ENCODE measurements around the gene NACA2. TPM values are rescaled to one million over a fixed set of nuclear protein-coding genes. Genes with fewer than 3 reads are reported as not detected.

Gene NACA2
- total RNA-seq, 3 donors from 2014 or later, result not detected

- H3K9me3 ChIP-seq, result peaks cover 0 to 2% of the 10 kb centered on the region in 2 donors
- TF ChIP-seq POLR2A (IDR thresholded peaks at IDR 0.05), result no peak
These were observed 34.5 kb upstream of the NACA2 start for GRCh38 chr17:61625564-61625963.

GRCh38 chr17:61624951-61625350, 33.9 kb upstream of the NACA2 start:
- no peaks in the 10 kb centered on the region for H3K36me3 ChIP-seq
- peaks cover 0 to 9% of the 10 kb centered on the region in 2 donors for H3K9me3 ChIP-seq
- DNase-seq (ENCODE audit: low spot score in 2 of 2), result no peak
- intact Hi-C loops (cut with DNase I; ENCODE audit: low total_unique reads), result no loop called here
- H3K27me3 ChIP-seq, result no peaks in the 10 kb centered on the region
- TF ChIP-seq POLR2A (IDR thresholded peaks at IDR 0.05), result no peak
- no peak for TF ChIP-seq CTCF (IDR thresholded peaks at IDR 0.05)
- TF ChIP-seq POLR2AphosphoS5 (IDR thresholded peaks at IDR 0.05), result no peak
- no peaks in the 10 kb centered on the region for H3K4me1 ChIP-seq
- no peak overlapping the region for H3K27ac ChIP-seq
- H3K4me3 ChIP-seq, result no peak overlapping the region

More at GRCh38 chr17:61625564-61625963, 34.5 kb upstream of the NACA2 start:
- Histone ChIP-seq H3K4me1 (no peaks in the 10 kb centered on the region), H3K27me3 (no peaks in the 10 kb centered on the region), H3K4me3 (no peak overlapping the region), H3K36me3 (no peaks in the 10 kb centered on the region), H3K27ac (no peak overlapping the region)
- intact Hi-C loops (cut with DNase I; ENCODE audit: low total_unique reads), result no loop called here
- no peak for DNase-seq (ENCODE audit: low spot score in 2 of 2)

- no peak for TF ChIP-seq POLR2A (IDR thresholded peaks at IDR 0.05)
- TF ChIP-seq POLR2AphosphoS5 (IDR thresholded peaks at IDR 0.05), result no peak
- TF ChIP-seq CTCF (IDR thresholded peaks at IDR 0.05), result no peak
- H3K27ac ChIP-seq, result no peak overlapping the region
- no peaks in the 10 kb centered on the region for H3K36me3 ChIP-seq
- no peaks in the 10 kb centered on the region for H3K4me1 ChIP-seq
- peaks cover 0 to 22% of the 10 kb centered on the region in 2 donors for H3K9me3 ChIP-seq
- no peak overlapping the region for H3K4me3 ChIP-seq
- intact Hi-C loops (cut with DNase I; ENCODE audit: low total_unique reads), result no loop called here
- no peaks in the 10 kb centered on the region for H3K27me3 ChIP-seq
- no peak for DNase-seq (ENCODE audit: low spot score in 2 of 2)
These were observed 30.3 kb upstream of the NACA2 start for GRCh38 chr17:61621317-61621716.

- no peak for DNase-seq (ENCODE audit: low spot score in 2 of 2)
- Histone ChIP-seq H3K4me1 (no peaks in the 10 kb centered on the region), H3K4me3 (no peak overlapping the region), H3K9me3 (peaks cover 0 to 22% of the 10 kb centered on the region in 2 donors), H3K27me3 (no peaks in the 10 kb centered on the region), H3K36me3 (no peaks in the 10 kb centered on the region), H3K27ac (no peak overlapping the region)
- TF ChIP-seq POLR2A (IDR thresholded peaks at IDR 0.05), result no peak
- intact Hi-C loops (cut with DNase I; ENCODE audit: low total_unique reads), result no loop called here
These were observed 28.9 kb upstream of the NACA2 start for GRCh38 chr17:61619953-61620352.

- Histone ChIP-seq H3K9me3 (peaks cover 0 to 22% of the 10 kb centered on the region in 2 donors), H3K27me3 (no peaks in the 10 kb centered on the region), H3K27ac (no peak overlapping the region), H3K4me1 (no peaks in the 10 kb centered on the region), H3K36me3 (no peaks in the 10 kb centered on the region), H3K4me3 (no peak overlapping the region)
- DNase-seq (ENCODE audit: low spot score in 2 of 2), result no peak
- TF ChIP-seq POLR2A (IDR thresholded peaks at IDR 0.05), result no peak
- TF ChIP-seq POLR2AphosphoS5 (IDR thresholded peaks at IDR 0.05), result no peak
- no peak for TF ChIP-seq CTCF (IDR thresholded peaks at IDR 0.05)
- intact Hi-C loops (cut with DNase I; ENCODE audit: low total_unique reads), result no loop called here
These were observed 28.5 kb upstream of the NACA2 start for GRCh38 chr17:61619493-61619892.

GRCh38 chr17:61618950-61619349, 27.9 kb upstream of the NACA2 start:
- no peak for DNase-seq (ENCODE audit: low spot score in 2 of 2)
- Histone ChIP-seq H3K4me1 (no peaks in the 10 kb centered on the region), H3K27ac (no peak overlapping the region), H3K9me3 (peaks cover 0 to 22% of the 10 kb centered on the region in 2 donors), H3K36me3 (no peaks in the 10 kb centered on the region), H3K4me3 (no peak overlapping the region), H3K27me3 (no peaks in the 10 kb centered on the region)
- no peak for TF ChIP-seq POLR2AphosphoS5 (IDR thresholded peaks at IDR 0.05)
- TF ChIP-seq POLR2A (IDR thresholded peaks at IDR 0.05), result no peak
- no peak for TF ChIP-seq CTCF (IDR thresholded peaks at IDR 0.05)
- intact Hi-C loops (cut with DNase I; ENCODE audit: low total_unique reads), result no loop called here
